Activated naive CD8-positive, alpha-beta T cell (primary cell): Measurements from ENCODE around the gene QKI.
"Not testable (repeated sequence)": the region's sequence is repeated elsewhere in the genome, so short reads cannot be mapped to it uniquely, and the experiment has no call there.

Source experiments
- H3K27ac Mint-ChIP-seq: one replicate; pipeline ENCODE4 v1.8.0; 2021; ENCODE audit warnings: mixed read lengths
- H3K27me3 Mint-ChIP-seq: one replicate; pipeline ENCODE4 v1.8.0; 2021; ENCODE audit warnings: mixed read lengths
- H3K36me3 Mint-ChIP-seq: one replicate; pipeline ENCODE4 v1.8.0; 2021; ENCODE audit warnings: mixed read lengths
- H3K4me1 Mint-ChIP-seq: one replicate; pipeline ENCODE4 v1.8.0; 2021; ENCODE audit warnings: low read depth, mixed read lengths
- H3K4me3 Mint-ChIP-seq: one replicate; pipeline ENCODE4 v1.8.0; 2021; ENCODE audit warnings: mild to moderate bottlenecking, mixed read lengths
- H3K9me3 Mint-ChIP-seq: one replicate; pipeline ENCODE4 v1.8.0; 2021; ENCODE audit warnings: low read depth, mixed read lengths

QKI gene

DNA sequence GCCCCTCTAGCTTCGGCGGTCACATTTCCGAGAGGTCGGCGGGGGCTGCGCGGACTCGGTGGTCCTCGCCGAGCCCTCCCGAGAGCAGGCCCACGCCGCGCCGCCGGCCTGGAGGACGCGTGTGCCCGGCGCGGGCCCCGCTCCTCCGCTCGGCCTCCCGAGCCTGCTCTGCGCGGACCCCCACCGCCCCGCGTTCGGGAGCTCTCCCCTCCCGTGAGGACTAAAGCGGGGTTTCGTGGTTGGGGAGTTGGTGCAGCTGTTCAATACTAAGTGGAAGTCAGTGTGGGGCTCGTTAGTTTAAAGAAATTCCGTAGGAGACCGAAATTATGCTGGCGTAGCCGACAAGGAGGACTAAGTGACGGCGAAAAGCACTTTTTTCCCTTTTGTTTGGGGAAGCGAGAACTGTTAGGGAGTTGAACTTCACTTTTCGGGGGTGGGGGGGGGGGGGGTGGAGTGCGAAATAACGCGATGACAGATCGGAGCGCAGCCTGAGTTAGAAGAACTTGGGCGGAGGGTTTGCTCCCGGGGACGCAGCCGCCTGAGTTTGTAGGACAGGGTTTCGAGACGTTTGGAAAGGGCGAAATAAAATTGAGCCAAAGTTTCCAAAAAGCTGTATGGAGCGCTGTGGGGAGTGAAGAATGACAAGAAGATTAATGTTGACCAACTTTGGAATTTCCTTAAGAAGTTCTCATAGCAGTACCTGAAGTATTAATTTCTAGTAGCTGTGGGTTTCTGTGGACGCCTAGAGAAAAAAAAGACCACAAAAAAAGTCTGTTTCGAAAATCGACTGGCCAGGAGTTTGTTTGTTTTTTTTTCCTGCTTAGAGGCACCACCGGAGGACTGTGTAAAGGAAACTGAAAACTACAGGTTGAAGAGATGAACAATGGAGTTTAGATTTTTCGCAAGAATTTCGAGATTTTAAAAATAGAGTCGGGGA is 1.4 kb downstream of the QKI start:
- H3K27me3 Mint-ChIP-seq = no peaks in the 10 kb centered on the region
- H3K36me3 Mint-ChIP-seq = no peaks in the 10 kb centered on the region

DNA sequence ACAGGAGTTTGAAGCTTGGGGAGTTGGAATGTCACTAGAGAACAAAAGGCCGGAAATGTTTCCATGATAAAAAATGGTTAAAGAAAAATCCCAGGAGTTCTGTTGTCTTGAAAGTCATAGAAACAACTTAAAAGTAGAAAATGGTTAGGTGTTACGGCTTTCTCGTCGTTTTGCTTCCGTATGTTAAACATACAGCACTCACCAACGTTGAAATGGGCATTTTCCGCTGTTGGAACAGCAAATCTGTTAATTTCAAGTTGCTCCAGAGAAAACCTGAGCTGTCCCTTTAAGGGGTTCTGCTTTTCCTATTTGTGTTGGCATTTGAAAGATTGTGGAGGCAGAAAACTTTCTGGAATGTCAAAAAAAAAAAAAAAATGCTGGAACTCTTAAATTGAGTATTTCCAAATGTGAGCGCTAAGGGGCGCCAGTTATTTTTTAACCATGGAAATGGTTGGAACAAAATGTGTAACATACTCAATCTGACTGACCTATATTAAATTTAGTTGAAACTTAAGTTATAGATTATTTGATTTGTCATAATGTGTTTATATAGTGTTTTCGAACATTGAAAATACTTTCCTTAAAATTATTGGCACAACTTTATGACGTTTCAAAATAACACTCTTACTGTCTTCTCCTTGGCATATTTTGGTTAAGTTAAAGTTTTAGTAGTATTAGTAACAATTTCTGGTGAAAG is 2.2 kb downstream of the QKI start:
- peak overlapping the region; percentile 94 for H3K4me3 Mint-ChIP-seq
- H3K36me3 Mint-ChIP-seq = no peaks in the 10 kb centered on the region
- H3K27me3 Mint-ChIP-seq = no peaks in the 10 kb centered on the region
- H3K4me1 Mint-ChIP-seq = peaks cover 55% of the 10 kb centered on the region
- H3K27ac Mint-ChIP-seq = peak overlapping the region; percentile 92
- no peaks in the 10 kb centered on the region for H3K9me3 Mint-ChIP-seq

More for the DNA sequence above, 1.4 kb downstream of the QKI start:
- Mint-ChIP-seq H3K27ac (peak overlapping the region; percentile 92), H3K9me3 (no peaks in the 10 kb centered on the region), H3K4me3 (peak overlapping the region; percentile 94), H3K4me1 (peaks cover 52% of the 10 kb centered on the region)

DNA sequence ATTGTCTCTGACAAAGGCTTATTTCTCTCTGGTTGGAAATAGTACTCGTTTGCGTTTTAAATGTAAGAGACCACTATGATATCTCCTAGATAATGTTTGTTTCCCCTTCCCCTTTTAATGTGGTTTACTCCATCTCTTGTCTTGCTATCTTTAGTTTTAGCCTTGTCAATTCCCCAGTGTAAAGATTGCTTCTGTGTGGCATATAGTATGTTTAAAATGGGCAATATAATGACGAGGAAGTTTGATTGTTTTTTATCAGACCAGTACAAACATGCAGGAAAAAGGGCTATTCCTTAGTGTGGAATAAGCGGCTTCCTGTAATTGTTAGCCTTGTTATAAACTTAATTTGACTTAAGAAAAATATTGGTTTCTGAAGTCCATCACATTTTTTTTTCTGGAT is 3.1 kb downstream of the QKI start:
- Mint-ChIP-seq H3K9me3 (no peaks in the 10 kb centered on the region), H3K4me1 (peaks cover 54% of the 10 kb centered on the region), H3K36me3 (no peaks in the 10 kb centered on the region), H3K27ac (no peak overlapping the region), H3K4me3 (peak overlapping the region; percentile 94), H3K27me3 (no peaks in the 10 kb centered on the region)

DNA sequence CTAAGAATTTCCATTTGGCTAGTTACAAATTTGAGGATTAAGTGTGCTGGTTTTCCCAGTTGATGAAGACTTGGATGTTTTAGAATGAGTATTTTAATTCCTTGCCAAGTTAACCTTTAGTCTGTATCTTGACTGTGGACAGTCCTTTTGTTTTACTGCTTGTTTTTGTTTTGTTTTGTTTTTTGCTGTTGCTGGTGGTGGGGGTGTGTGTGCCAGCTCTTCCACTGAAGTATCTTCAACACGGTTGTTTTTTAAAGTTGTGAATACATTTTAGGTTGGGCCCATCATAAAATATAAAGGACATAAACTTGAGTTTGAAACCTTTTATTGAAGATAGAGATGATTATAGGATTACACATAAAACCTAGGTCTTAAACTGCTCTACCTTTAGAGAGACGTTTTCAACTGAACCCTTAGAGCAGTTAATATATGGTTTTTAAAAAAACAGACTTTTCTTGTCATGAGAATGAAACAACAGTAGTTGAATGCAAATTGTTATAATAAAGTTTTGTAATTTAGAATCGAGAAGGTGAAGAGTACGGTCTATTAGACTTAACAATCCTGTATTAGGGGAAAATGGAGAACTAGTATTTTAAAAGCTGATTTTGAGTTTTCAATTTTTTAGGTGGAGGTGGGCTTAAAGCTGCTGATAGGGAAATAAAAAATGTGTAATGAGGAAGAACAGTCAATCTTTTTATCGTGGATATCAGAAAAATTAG is 4.0 kb downstream of the QKI start:
- H3K27me3 Mint-ChIP-seq = no peaks in the 10 kb centered on the region
- no peak overlapping the region for H3K27ac Mint-ChIP-seq
- H3K4me1 Mint-ChIP-seq = peaks cover 52% of the 10 kb centered on the region
- no peaks in the 10 kb centered on the region for H3K9me3 Mint-ChIP-seq
- peak overlapping the region; percentile 14 for H3K4me3 Mint-ChIP-seq
- H3K36me3 Mint-ChIP-seq = no peaks in the 10 kb centered on the region

DNA sequence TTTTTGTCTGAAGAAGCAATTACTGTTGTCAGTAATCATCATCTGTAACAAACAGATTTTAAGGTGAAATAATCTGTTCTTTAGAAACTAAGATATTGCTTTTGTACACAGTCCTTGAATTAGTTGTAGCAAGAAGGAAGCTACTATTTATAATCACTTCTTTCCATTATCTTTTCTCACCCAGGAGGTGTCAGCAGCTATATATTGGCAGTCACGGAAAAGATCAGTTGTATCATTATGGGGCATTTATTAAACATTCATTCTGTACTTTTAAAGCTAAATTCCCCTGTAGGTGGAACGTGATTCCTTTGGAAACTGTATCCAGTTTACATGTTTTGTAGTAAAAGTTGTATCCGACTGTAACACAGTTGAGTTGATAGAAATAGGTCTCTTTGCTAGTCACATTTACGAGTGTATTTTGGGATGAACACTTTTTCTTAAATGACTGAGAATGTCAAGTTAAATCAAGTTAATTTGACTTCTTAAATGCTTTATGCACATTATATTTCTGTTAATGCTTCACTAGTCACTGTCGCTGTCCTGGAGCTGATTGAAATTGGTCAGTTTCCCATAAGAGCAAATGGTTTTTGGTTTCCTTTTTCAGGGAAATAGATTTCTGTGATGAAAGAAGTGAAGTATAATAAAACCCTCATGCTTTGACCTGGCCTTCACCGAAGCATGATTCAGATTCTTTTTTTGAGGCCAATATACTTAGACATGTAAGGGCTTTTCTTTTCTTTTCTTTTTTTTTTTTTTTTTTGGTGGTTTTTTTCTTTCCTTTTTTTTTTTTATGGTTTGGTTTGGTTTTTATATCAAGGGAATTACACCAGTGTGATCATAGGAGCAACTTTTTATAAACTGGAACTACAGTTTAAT is 5.1 kb downstream of the QKI start:
- no peak overlapping the region for H3K27ac Mint-ChIP-seq
- peaks cover 58% of the 10 kb centered on the region for H3K4me1 Mint-ChIP-seq
- H3K9me3 Mint-ChIP-seq = no peaks in the 10 kb centered on the region
- no peaks in the 10 kb centered on the region for H3K36me3 Mint-ChIP-seq
- peak overlapping the region; percentile 13 for H3K4me3 Mint-ChIP-seq
- H3K27me3 Mint-ChIP-seq = no peaks in the 10 kb centered on the region

DNA sequence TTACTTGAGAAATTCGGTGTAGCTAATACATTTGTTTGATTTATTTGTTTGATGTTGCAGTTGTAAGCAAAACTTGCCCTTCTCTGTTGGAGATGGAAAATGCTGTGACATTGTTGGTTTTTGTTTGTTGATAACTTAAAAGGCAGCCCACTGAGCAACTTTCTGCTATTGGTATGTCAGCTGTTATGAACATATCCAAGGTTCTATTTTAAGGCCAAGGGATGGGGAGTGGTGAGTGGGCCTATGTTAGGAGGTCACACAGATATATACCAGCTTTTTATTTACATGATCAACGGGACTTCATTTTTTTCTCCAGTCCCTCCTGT is 5.7 kb downstream of the QKI start:
- no peak overlapping the region for H3K27ac Mint-ChIP-seq
- H3K9me3 Mint-ChIP-seq = no peaks in the 10 kb centered on the region
- peak overlapping the region; percentile 13 for H3K4me3 Mint-ChIP-seq
- H3K27me3 Mint-ChIP-seq = no peaks in the 10 kb centered on the region
- H3K36me3 Mint-ChIP-seq = no peaks in the 10 kb centered on the region
- H3K4me1 Mint-ChIP-seq = peaks cover 63% of the 10 kb centered on the region

DNA sequence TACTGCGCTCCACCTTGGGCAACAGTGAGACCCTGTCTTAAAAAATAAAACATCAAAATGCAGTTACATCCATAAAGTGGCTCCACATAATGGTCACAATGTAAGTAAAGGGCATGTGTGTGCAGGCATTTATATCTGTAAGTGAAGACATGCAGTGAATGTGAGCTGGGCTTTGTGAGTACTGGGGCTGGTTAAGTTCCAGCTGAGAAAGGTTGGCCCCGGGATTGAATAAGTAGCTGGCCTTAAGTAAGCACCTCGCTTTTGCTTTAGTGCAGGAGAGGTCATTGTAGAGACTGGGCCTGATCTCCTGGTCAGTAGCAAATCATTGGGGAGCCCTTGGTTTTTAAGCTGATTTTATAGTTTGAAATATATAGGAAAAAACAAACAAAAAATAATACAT is 8.0 kb downstream of the QKI start:
- no peaks in the 10 kb centered on the region for H3K36me3 Mint-ChIP-seq
- H3K9me3 Mint-ChIP-seq = no peaks in the 10 kb centered on the region
- no peak overlapping the region for H3K27ac Mint-ChIP-seq
- no peak overlapping the region for H3K4me3 Mint-ChIP-seq
- H3K27me3 Mint-ChIP-seq = no peaks in the 10 kb centered on the region
- H3K4me1 Mint-ChIP-seq = peaks cover 57% of the 10 kb centered on the region

DNA sequence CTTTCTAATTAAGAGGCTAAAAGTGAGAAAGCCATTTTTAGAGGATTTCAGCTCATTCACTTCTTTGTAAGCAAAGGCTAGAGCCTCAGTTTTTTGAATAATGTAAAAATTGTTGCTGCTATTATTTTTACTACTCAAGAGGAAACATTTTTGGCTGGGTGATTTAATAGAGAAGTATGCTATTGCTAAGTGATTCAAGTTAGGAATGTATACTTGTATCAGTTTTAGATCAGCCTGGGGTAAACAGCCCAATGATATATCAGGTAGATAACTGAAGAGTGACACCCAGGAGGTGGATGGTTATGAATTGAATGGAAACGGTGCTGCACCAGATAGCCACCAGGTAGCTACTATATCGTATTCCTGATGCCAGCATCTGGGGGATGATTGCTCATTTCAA is 9.2 kb downstream of the QKI start:
- Mint-ChIP-seq H3K9me3 (no peaks in the 10 kb centered on the region), H3K27me3 (no peaks in the 10 kb centered on the region), H3K27ac (no peak overlapping the region), H3K4me1 (peaks cover 56% of the 10 kb centered on the region), H3K4me3 (no peak overlapping the region), H3K36me3 (no peaks in the 10 kb centered on the region)

DNA sequence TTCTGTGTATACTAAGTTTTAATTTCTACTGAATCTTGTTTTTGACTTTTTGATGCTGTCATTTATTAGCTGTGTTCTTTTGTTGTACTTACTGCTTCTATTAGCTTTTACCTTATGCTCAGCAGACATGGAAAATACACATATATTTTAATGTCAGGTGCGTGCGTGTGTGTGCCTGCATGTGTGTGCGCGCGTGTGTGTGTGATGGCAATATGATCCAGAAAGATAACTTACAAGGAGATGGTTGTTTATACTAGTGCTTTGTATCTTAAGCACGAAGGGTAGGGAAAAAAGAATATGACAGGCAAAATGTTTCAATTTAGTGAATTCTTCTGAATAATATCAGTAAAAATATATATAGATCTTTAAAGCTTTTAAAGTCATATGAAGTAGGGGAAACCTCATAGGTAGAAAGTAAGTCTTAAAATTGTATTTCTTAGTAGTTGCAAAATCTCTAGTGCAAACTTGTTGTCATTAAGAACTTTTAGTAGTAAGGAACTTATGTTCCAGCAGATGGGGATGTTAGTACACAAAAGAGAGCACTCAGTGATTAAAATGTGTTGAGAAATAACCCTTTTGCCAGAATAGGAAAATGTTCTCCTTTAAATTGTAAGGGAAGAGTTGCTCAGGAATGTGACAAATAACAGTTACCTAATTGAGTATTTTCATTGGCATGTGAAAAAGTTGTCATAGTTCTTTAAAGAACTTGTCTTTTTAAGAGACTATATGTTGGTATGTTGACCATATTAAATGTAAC is 13.2 kb downstream of the QKI start:
- Mint-ChIP-seq H3K27me3 (no peaks in the 10 kb centered on the region), H3K27ac (no peak overlapping the region), H3K4me1 (peaks cover 56% of the 10 kb centered on the region), H3K36me3 (no peaks in the 10 kb centered on the region), H3K4me3 (no peak overlapping the region), H3K9me3 (no peaks in the 10 kb centered on the region)

DNA sequence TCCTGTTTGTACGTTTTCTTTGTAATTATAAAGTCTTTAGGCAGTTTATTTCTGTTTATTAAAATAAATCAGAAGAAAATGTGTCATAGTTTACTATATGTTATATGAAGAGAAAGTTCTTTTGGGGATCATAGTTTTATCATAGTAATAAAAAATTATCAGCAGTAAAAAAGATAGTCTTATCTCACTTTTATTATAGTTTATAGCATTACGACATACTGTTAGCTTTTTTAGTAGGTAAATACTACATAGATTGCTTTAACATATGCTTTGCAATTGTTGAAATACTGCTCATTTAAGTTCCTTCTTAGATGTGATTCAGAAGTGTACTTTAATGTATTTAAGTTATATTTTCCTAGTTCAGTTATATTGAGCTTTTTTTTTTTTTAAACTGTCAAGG is 13.9 kb downstream of the QKI start:
- no peak overlapping the region for H3K27ac Mint-ChIP-seq
- peaks cover 58% of the 10 kb centered on the region for H3K4me1 Mint-ChIP-seq
- no peaks in the 10 kb centered on the region for H3K36me3 Mint-ChIP-seq
- no peaks in the 10 kb centered on the region for H3K9me3 Mint-ChIP-seq
- no peak overlapping the region for H3K4me3 Mint-ChIP-seq
- no peaks in the 10 kb centered on the region for H3K27me3 Mint-ChIP-seq

DNA sequence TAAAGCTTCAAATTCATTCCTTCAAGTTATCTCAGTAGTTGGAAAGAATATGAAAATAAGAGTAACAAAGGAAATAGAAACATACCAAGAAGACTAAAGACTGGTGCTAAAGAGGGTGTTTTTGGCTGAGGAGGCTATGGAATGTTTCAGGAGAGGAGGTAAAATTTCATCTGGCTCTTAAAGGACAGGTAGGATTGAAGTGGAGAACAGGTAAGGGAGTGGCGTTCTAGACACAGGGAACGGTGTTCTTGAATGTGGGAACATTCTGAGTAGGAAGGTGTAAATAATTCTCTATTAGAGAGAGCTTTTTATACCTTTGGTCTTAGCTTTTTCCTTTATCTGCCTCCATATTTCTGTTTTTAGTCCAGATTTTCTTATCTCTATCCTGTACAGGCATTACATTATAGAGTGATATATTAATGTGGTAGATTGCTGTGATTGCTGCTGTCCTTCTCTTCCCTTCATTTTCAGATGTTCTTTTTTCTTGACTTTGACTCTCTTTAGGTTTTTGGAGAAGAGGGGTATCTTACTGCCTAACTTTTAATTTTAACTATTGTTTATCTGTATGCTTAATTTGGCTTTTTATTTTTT is 15.4 kb downstream of the QKI start:
- Mint-ChIP-seq H3K27me3 (no peaks in the 10 kb centered on the region), H3K9me3 (no peaks in the 10 kb centered on the region), H3K27ac (no peak overlapping the region), H3K36me3 (no peaks in the 10 kb centered on the region), H3K4me1 (peaks cover 53% of the 10 kb centered on the region), H3K4me3 (no peak overlapping the region)

DNA sequence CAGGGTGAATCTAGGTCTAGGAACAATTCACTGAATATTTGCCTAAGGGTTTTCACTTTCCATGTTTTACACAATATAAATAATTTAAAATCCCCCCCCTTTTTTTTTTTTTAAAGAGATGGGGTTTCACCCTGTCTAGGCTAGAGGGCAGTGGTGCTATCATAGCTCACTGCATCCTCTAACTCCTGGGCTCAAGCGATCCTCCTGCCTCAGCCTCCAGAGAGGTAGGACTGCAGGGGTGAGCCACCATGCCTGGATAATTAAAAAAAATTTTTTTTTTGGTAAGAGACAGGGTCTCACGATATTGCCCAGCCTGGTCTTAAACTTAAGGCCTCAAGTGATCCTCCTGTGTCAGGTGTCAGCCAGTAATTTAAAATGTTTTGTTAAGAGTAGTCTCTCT is 17.8 kb downstream of the QKI start:
- no peaks in the 10 kb centered on the region for H3K9me3 Mint-ChIP-seq
- H3K27me3 Mint-ChIP-seq = no peaks in the 10 kb centered on the region
- no peak overlapping the region for H3K27ac Mint-ChIP-seq
- H3K4me1 Mint-ChIP-seq = peaks cover 57% of the 10 kb centered on the region
- H3K36me3 Mint-ChIP-seq = no peaks in the 10 kb centered on the region
- H3K4me3 Mint-ChIP-seq = no peak overlapping the region

DNA sequence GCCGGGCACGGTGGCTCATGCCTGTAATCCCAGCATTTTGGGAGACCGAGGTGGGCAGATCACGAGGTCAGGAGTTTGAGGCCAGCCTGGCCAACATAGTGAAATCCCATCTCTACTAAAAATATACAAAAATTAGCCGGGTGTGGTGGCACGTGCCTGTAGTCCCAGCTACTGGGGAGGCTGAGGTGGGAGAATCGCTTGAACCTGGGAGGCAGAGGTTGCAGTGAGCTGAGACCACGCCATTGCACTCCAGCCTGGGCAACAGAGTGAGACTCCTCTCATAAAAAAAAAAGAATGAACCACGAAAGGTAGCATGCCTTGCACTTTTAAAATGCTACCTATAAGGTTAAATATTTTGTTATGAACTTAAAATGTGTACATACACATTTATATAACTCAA is 19.0 kb downstream of the QKI start:
- H3K4me1 Mint-ChIP-seq = peaks cover 61% of the 10 kb centered on the region
- H3K4me3 Mint-ChIP-seq, H3K9me3 Mint-ChIP-seq, H3K36me3 Mint-ChIP-seq, H3K27ac Mint-ChIP-seq, H3K27me3 Mint-ChIP-seq: not testable (repeated sequence)

DNA sequence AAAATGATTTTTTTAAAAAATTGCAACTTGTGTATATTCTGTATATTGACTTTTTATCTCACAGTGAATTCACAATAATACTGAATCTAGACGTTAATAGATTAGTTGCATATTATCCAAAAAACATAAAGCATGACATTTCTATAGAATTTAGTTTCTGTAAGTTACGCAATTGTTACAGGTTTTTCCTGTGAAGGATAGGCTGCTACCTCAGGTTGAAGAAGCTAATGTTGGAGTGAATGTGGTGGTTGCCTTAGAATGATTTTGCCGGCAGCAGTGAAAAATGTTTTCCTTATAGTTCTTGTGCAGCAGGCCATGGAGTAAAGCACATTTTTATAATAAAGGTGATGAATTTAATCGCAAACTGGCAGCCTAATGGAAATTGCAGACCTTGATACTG is 20.5 kb downstream of the QKI start:
- no peaks in the 10 kb centered on the region for H3K27me3 Mint-ChIP-seq
- no peak overlapping the region for H3K4me3 Mint-ChIP-seq
- H3K27ac Mint-ChIP-seq = no peak overlapping the region
- H3K36me3 Mint-ChIP-seq = no peaks in the 10 kb centered on the region
- H3K9me3 Mint-ChIP-seq = no peaks in the 10 kb centered on the region
- H3K4me1 Mint-ChIP-seq = peaks cover 59% of the 10 kb centered on the region
